CD4-positive, alpha-beta T cell treated with Interleukin-17A for 4 hours (primary cell): Measurements from ENCODE around the gene ACADM.
"Not testable (repeated sequence)": the region's sequence is repeated elsewhere in the genome, so short reads cannot be mapped to it uniquely, and the experiment has no call there.

Source experiments
- DNase-seq: peaks from one replicate; pipeline ENCODE4 v3.0.0-alpha.2; 2020; ENCODE audit warnings: mixed read lengths

The ACADM gene

GRCh38 chr1:75742047-75742625 lies 17.6 kb downstream of the ACADM start:
- no peak for DNase-seq

- DNase-seq = no peak
These were observed 20.8 kb downstream of the ACADM start for GRCh38 chr1:75745276-75745675.

GRCh38 chr1:75757210-75757609 lies 32.7 kb downstream of the ACADM start:
- not testable (repeated sequence) for DNase-seq

GRCh38 chr1:75758543-75758942 lies 34.0 kb downstream of the ACADM start:
- DNase-seq = not testable (repeated sequence)

GRCh38 chr1:75764057-75764655 lies 39.6 kb downstream of the ACADM start:
- DNase-seq = no peak

GRCh38 chr1:75765697-75766355 lies 41.3 kb downstream of the ACADM start:
- no peak for DNase-seq

- no peak for DNase-seq
These were observed 43.5 kb downstream of the ACADM start for GRCh38 chr1:75768016-75768415.

- no peak for DNase-seq
These were observed 46.3 kb downstream of the ACADM start for GRCh38 chr1:75770761-75771160.

GRCh38 chr1:75771978-75772377 lies 47.5 kb downstream of the ACADM start:
- DNase-seq = no peak

GRCh38 chr1:75777812-75778211 lies 53.3 kb downstream of the ACADM start:
- DNase-seq = not testable (repeated sequence)

GRCh38 chr1:75778694-75779093 lies 54.2 kb downstream of the ACADM start:
- DNase-seq = not testable (repeated sequence)

GRCh38 chr1:75780183-75780582 lies 55.7 kb downstream of the ACADM start:
- not testable (repeated sequence) for DNase-seq

GRCh38 chr1:75783920-75784319 lies 59.4 kb downstream of the ACADM start:
- DNase-seq = not testable (repeated sequence)

GRCh38 chr1:75785320-75785982 lies 60.9 kb downstream of the ACADM start:
- no peak for DNase-seq

- DNase-seq = peak; percentile 93
These were observed 61.7 kb downstream of the ACADM start, which contains the start of gene RABGGTB for GRCh38 chr1:75785983-75786853. RABGGTB (plus strand) TSS chr1:75786256; CDS start chr1:75786272, 16 bp downstream.

- DNase-seq = no peak
These were observed 62.5 kb downstream of the ACADM start for GRCh38 chr1:75786901-75787493.

GRCh38 chr1:75787524-75787923 lies 63.0 kb downstream of the ACADM start:
- no peak for DNase-seq

GRCh38 chr1:75789988-75790387 lies 65.5 kb downstream of the ACADM start:
- DNase-seq = no peak

GRCh38 chr1:75791022-75791421 lies 66.5 kb downstream of the ACADM start:
- no peak for DNase-seq

GRCh38 chr1:75792091-75792490 lies 67.6 kb downstream of the ACADM start:
- DNase-seq = no peak

GRCh38 chr1:75794382-75794781 lies 69.9 kb downstream of the ACADM start:
- no peak for DNase-seq

GRCh38 chr1:75795703-75796193 lies 71.2 kb downstream of the ACADM start:
- DNase-seq = no peak
